Prostate gland (tissue), 2 donors: ENCODE measurements around the gene WNK2.

Experiments
- CTCF ChIP-seq, 4 experiments: fragments of 200-600 bp in 2 of 4; fragments of 450-650 bp in 2 of 4; sonication (generic) in 2 of 4; IDR thresholded peaks; 1 replicate in 3 of 4; 2 replicates in 1 of 4; pipeline ENCODE4 v1.5.1; 2016 to 2019; ENCODE audit warnings: antibody characterized with exemption in 4 of 4, mild to moderate bottlenecking in 2 of 4, moderate library complexity in 2 of 4
- POLR2A ChIP-seq: fragments of 450-650 bp; IDR thresholded peaks from one replicate; pipeline ENCODE4 v1.6.1; 2016; ENCODE audit warnings: antibody characterized with exemption, mild to moderate bottlenecking

- no peak for TF ChIP-seq CTCF (IDR thresholded peaks at IDR 0.05)
- TF ChIP-seq POLR2A = no peak
Measured at GRCh38 chr9:93198117-93198837, 14.3 kb downstream of the WNK2 start.
